ENCODE data around the gene BBLN. TPM values are rescaled to one million over a fixed set of nuclear protein-coding genes. Genes with fewer than 3 reads are reported as not detected.

The BBLN gene
- polyA plus RNA-seq, 1 donor from 2014 or later = 330 TPM

DNA sequence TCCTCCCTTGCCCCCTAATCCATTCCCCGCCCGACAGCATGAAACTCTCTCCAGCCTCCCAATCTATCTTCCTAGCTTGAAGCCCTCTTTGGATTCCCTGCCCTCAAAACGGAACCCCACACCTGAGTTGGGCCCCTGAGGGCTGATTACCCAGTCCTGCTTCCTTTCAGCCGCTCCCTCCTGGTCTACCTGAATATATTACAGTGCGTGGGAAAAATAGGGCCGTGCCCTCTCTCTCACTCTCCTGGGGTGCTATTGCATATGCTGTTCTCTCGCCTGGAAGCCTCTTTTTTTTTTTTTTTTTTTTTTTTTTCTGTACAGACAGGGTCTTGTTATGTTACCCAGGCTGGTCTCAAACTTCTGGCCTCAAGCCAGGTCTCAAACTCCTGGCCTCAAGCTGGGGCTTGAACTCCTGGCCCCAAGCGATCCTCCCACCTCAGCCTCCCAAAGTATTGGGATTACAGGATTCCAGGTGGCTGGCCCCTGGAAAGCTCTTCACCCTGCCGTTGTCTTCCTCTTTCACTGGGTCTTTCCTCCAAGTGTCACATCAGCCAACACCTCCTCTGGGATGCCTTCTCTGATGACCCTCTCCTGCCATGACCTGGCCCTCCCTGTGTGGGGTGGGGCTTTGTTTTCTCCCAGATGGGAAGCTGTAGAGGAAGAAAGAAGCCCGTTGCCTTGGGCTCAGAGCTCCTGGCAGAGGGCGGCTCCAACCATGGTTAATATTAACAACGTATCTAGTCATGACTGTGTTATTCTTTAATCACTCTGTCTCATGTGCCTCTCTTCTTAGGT, 51.3 kb downstream of the BBLN start:
- Histone ChIP-seq H3K27ac (ENCODE audit: low read length) (no peak overlapping the region), H3K9ac (ENCODE audit: low read length) (no peak overlapping the region), H3K4me2 (ENCODE audit: low read length) (no peak overlapping the region), H4K20me1 (ENCODE audit: insufficient read depth) (no peaks in the 10 kb centered on the region), H3K4me3 (ENCODE audit: low read length) (no peak overlapping the region), H3K9me2 (ENCODE audit: insufficient read depth, low read length) (no peaks in the 10 kb centered on the region), H2AFZ (ENCODE audit: low read depth, low read length) (no peak overlapping the region), H3K27me3 (ENCODE audit: insufficient read depth, low read depth, low read length) (no peaks in the 10 kb centered on the region), H3K9me3 (ENCODE audit: low read length) (no peaks in the 10 kb centered on the region), H3K79me2 (replicated peaks; ENCODE audit: insufficient read depth, low read length) (peaks cover under 1% of the 10 kb centered on the region), H3K36me3 (ENCODE audit: insufficient read depth, low read length) (no peaks in the 10 kb centered on the region), H3F3A (ENCODE audit: insufficient read depth, low read length, poor library complexity, severe bottlenecking) (no peaks in the 10 kb centered on the region)
- TF ChIP-seq MXI1 (conservative IDR thresholded peaks at IDR 0.05; ENCODE audit: poor library complexity, severe bottlenecking) (no peak), RAD21 (conservative IDR thresholded peaks at IDR 0.05) (no peak), TAF1 (IDR thresholded peaks at IDR 0.05; ENCODE audit: low read depth) (no peak), POLR2AphosphoS5 (IDR thresholded peaks at IDR 0.05) (no peak), SMC3 (conservative IDR thresholded peaks at IDR 0.05; ENCODE audit: poor library complexity) (no peak), EZH2 (IDR thresholded peaks at IDR 0.05; ENCODE audit: borderline replicate concordance, insufficient read depth, low read length, poor library complexity, severe bottlenecking) (no peak), EP300 (conservative IDR thresholded peaks at IDR 0.05; ENCODE audit: poor library complexity, severe bottlenecking) (no peak)
- TF ChIP-seq, protein P1, sequence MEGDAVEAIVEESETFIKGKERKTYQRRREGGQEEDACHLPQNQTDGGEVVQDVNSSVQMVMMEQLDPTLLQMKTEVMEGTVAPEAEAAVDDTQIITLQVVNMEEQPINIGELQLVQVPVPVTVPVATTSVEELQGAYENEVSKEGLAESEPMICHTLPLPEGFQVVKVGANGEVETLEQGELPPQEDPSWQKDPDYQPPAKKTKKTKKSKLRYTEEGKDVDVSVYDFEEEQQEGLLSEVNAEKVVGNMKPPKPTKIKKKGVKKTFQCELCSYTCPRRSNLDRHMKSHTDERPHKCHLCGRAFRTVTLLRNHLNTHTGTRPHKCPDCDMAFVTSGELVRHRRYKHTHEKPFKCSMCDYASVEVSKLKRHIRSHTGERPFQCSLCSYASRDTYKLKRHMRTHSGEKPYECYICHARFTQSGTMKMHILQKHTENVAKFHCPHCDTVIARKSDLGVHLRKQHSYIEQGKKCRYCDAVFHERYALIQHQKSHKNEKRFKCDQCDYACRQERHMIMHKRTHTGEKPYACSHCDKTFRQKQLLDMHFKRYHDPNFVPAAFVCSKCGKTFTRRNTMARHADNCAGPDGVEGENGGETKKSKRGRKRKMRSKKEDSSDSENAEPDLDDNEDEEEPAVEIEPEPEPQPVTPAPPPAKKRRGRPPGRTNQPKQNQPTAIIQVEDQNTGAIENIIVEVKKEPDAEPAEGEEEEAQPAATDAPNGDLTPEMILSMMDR (IDR thresholded peaks at IDR 0.05; ENCODE audit: poor library complexity, severe bottlenecking) = no peak
- TF ChIP-seq, protein P2, sequence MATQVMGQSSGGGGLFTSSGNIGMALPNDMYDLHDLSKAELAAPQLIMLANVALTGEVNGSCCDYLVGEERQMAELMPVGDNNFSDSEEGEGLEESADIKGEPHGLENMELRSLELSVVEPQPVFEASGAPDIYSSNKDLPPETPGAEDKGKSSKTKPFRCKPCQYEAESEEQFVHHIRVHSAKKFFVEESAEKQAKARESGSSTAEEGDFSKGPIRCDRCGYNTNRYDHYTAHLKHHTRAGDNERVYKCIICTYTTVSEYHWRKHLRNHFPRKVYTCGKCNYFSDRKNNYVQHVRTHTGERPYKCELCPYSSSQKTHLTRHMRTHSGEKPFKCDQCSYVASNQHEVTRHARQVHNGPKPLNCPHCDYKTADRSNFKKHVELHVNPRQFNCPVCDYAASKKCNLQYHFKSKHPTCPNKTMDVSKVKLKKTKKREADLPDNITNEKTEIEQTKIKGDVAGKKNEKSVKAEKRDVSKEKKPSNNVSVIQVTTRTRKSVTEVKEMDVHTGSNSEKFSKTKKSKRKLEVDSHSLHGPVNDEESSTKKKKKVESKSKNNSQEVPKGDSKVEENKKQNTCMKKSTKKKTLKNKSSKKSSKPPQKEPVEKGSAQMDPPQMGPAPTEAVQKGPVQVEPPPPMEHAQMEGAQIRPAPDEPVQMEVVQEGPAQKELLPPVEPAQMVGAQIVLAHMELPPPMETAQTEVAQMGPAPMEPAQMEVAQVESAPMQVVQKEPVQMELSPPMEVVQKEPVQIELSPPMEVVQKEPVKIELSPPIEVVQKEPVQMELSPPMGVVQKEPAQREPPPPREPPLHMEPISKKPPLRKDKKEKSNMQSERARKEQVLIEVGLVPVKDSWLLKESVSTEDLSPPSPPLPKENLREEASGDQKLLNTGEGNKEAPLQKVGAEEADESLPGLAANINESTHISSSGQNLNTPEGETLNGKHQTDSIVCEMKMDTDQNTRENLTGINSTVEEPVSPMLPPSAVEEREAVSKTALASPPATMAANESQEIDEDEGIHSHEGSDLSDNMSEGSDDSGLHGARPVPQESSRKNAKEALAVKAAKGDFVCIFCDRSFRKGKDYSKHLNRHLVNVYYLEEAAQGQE (IDR thresholded peaks at IDR 0.05; ENCODE audit: borderline replicate concordance) = no peak

DNA sequence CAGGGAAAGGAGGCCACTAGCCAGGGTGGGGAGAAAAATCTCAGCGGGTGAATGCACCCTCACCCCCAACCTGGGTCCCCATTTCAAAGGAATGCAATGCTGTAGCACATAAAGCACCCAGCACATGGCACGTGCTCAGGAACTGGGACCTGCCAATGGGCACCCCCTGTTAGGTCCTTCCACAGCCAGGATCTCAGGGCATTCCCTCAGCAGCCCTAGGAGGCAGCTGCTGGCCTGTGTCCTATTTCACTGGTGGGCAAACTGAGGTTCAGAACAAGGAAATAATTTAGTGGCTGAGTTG, 51.9 kb downstream of the BBLN start:
- H3K9ac ChIP-seq (ENCODE audit: low read length) = no peak overlapping the region
- no peak overlapping the region for H3K4me3 ChIP-seq (ENCODE audit: low read length)
- H3K4me2 ChIP-seq (ENCODE audit: low read length) = no peak overlapping the region
- H3K27me3 ChIP-seq (ENCODE audit: insufficient read depth, low read depth, low read length) = no peaks in the 10 kb centered on the region
- H3K27ac ChIP-seq (ENCODE audit: low read length) = no peak overlapping the region
- no peaks in the 10 kb centered on the region for H4K20me1 ChIP-seq (ENCODE audit: insufficient read depth)
- H3K9me2 ChIP-seq (ENCODE audit: insufficient read depth, low read length) = no peaks in the 10 kb centered on the region
- H3F3A ChIP-seq (ENCODE audit: insufficient read depth, low read length, poor library complexity, severe bottlenecking) = no peaks in the 10 kb centered on the region
- TF ChIP-seq, protein P1 (IDR thresholded peaks at IDR 0.05; ENCODE audit: poor library complexity, severe bottlenecking) = no peak
- no peak for TF ChIP-seq EP300 (conservative IDR thresholded peaks at IDR 0.05; ENCODE audit: poor library complexity, severe bottlenecking)
- TF ChIP-seq RAD21 (conservative IDR thresholded peaks at IDR 0.05) = no peak
- TF ChIP-seq MXI1 (conservative IDR thresholded peaks at IDR 0.05; ENCODE audit: poor library complexity, severe bottlenecking) = no peak
- no peak for TF ChIP-seq POLR2AphosphoS5 (IDR thresholded peaks at IDR 0.05)
- no peak for TF ChIP-seq TAF1 (IDR thresholded peaks at IDR 0.05; ENCODE audit: low read depth)
- TF ChIP-seq EZH2 (IDR thresholded peaks at IDR 0.05; ENCODE audit: borderline replicate concordance, insufficient read depth, low read length, poor library complexity, severe bottlenecking) = no peak
- TF ChIP-seq, protein P2 (IDR thresholded peaks at IDR 0.05; ENCODE audit: borderline replicate concordance) = no peak
- no peak for TF ChIP-seq SMC3 (conservative IDR thresholded peaks at IDR 0.05; ENCODE audit: poor library complexity)
- no peak overlapping the region for H2AFZ ChIP-seq (ENCODE audit: low read depth, low read length)
- no peaks in the 10 kb centered on the region for H3K9me3 ChIP-seq (ENCODE audit: low read length)
- no peaks in the 10 kb centered on the region for H3K36me3 ChIP-seq (ENCODE audit: insufficient read depth, low read length)
- H3K79me2 ChIP-seq (replicated peaks; ENCODE audit: insufficient read depth, low read length) = no peaks in the 10 kb centered on the region

Data from neural cell (in vitro differentiated cells).